GM20000 (cell line): ENCODE data around the gene LIAS.

Experiments used
- DNase-seq: peaks from one replicate; pipeline ENCODE4 v3.0.0; 2012; ENCODE audit warnings: low spot score
- TF ChIP-seq, protein P1 (sequence below): IDR thresholded peaks from 2 replicates; pipeline ENCODE4 v1.5.1; 2012; ENCODE audit warnings: mild to moderate bottlenecking, control low read depth; ENCODE audit errors: extremely low read depth, missing control alignments

The LIAS gene

DNA sequence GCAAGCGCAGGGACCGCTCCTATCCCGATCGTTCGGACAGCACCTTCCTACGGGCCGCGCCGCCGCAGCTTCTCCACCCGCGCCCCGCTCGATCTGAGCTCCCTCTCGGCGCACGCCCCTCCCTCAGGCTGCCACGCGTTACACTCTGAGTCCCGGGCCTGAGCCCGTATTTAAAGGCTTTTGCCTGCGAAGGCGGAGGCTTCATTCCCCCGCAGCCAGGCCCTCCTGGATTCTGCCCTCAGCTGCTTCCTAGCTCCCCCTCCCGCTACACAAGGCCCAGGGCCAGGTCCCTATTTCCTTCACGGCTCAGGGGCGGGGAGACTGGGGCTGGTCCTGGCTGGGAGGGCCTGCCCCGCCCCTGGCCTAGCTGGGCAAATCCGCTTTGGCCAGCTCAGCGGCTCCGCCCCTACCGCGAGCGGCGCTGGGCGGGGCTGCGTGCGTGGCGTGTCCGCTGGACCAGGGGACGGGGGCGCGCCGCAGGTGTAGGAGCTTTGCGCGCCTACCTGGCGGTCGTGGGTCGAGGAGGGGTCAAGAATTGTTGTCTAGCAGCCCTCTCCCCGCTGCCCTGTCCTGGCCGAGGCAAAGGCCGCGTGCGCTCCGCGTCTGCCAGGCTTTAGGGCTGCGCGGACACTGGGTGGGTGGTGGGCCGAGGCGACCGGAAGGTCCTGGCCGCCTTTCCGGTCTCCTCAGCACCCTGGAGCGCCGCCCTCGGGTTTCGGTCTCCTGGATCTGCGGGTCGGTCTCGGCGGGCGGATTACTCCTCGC lies 68.6 kb downstream of the LIAS start, which contains the start of gene UGDH:
UGDH (minus strand) TSS at position 144 of the 765 bp plus-strand sequence. CDS start 5,927 bp downstream, outside the sequence.
- TF ChIP-seq, protein P1, sequence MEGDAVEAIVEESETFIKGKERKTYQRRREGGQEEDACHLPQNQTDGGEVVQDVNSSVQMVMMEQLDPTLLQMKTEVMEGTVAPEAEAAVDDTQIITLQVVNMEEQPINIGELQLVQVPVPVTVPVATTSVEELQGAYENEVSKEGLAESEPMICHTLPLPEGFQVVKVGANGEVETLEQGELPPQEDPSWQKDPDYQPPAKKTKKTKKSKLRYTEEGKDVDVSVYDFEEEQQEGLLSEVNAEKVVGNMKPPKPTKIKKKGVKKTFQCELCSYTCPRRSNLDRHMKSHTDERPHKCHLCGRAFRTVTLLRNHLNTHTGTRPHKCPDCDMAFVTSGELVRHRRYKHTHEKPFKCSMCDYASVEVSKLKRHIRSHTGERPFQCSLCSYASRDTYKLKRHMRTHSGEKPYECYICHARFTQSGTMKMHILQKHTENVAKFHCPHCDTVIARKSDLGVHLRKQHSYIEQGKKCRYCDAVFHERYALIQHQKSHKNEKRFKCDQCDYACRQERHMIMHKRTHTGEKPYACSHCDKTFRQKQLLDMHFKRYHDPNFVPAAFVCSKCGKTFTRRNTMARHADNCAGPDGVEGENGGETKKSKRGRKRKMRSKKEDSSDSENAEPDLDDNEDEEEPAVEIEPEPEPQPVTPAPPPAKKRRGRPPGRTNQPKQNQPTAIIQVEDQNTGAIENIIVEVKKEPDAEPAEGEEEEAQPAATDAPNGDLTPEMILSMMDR, result peak; percentile 14
- DNase-seq, result peak; percentile 99

GRCh38 chr4:39528061-39528465 lies 69.2 kb downstream of the LIAS start:
- no peak for DNase-seq

More at GRCh38 chr4:39528061-39528465, 69.2 kb downstream of the LIAS start:
- TF ChIP-seq, protein P1, result no peak
